Natural killer cell (primary cell): ENCODE data around the gene FOXF1. TPM values are rescaled to one million over a fixed set of nuclear protein-coding genes. Genes with fewer than 3 reads are reported as not detected.

Source experiments
- ATAC-seq, 3 donors: fragments of 150-1000 bp in 2 of 3; fragments of 200-7000 bp in 1 of 3; cut with Tn5 transposase; 1 replicate in 1 of 3; 2 replicates in 2 of 3; pipeline ENCODE4 v1.10.0; 2021; ENCODE audit warnings: mild to moderate bottlenecking in 2 of 3, moderate library complexity in 2 of 3
- DNase-seq, 2 donors: peaks; one replicate each; pipeline versions ENCODE4 v3.0.0 to v3.0.0-alpha.2; 2013 to 2021; ENCODE audit warnings: mixed read lengths in 1 of 2
- H3K27ac ChIP-seq: one replicate; pipeline ENCODE4 v1.5.1; 2013; ENCODE audit warnings: mild to moderate bottlenecking, low read length
- H3K27me3 ChIP-seq: one replicate; pipeline ENCODE4 v1.6.1; 2013; ENCODE audit warnings: low read length; ENCODE audit not compliant: control insufficient read depth, insufficient read depth
- H3K36me3 ChIP-seq: one replicate; pipeline ENCODE4 v1.6.1; 2013; ENCODE audit warnings: low read length; ENCODE audit not compliant: control insufficient read depth, insufficient read depth
- H3K4me1 ChIP-seq: one replicate; pipeline ENCODE4 v1.6.1; 2013; ENCODE audit warnings: low read length; ENCODE audit not compliant: control insufficient read depth, insufficient read depth
- H3K4me3 ChIP-seq: one replicate; pipeline ENCODE4 v1.5.1; 2013; ENCODE audit warnings: low read length
- H3K9me3 ChIP-seq: one replicate; pipeline ENCODE4 v1.6.1; 2013; ENCODE audit warnings: low read length; ENCODE audit not compliant: control insufficient read depth, insufficient read depth
- H3K27ac Mint-ChIP-seq, 2 donors: one replicate each; pipeline ENCODE4 v1.8.0; 2022; ENCODE audit warnings: mild to moderate bottlenecking in 2 of 2, mixed read lengths in 2 of 2, moderate library complexity in 1 of 2
- H3K27me3 Mint-ChIP-seq, 2 donors: one replicate each; pipeline ENCODE4 v1.8.0; 2022; ENCODE audit warnings: low read depth in 2 of 2, mixed read lengths in 2 of 2
- H3K36me3 Mint-ChIP-seq: one replicate; pipeline ENCODE4 v1.8.0; 2022; ENCODE audit warnings: mixed read lengths
- H3K4me1 Mint-ChIP-seq, 2 donors: one replicate each; pipeline ENCODE4 v1.8.0; 2022; ENCODE audit warnings: mixed read lengths in 2 of 2
- H3K4me3 Mint-ChIP-seq: one replicate; pipeline ENCODE4 v1.8.0; 2022; ENCODE audit warnings: mild to moderate bottlenecking, moderate library complexity, mixed read lengths
- H3K9me3 Mint-ChIP-seq, 2 donors: one replicate each; pipeline ENCODE4 v1.8.0; 2022; ENCODE audit warnings: mixed read lengths in 2 of 2
- CTCF ChIP-seq: fragments of 200-600 bp; IDR thresholded peaks from one replicate; pipeline ENCODE4 v1.8.0; 2022; ENCODE audit warnings: antibody characterized with exemption
- WGBS: methylation state at CpG from one replicate; pipeline ENCODE4 v1.1.7; 2013; ENCODE audit warnings: missing lambda C conversion rate; ENCODE audit not compliant: insufficient coverage; 5-methylcytosine and 5-hydroxymethylcytosine counted together
- intact Hi-C: fragments of 100-400 bp; cut with micrococcal nuclease; formaldehyde crosslinking; loops from one replicate; pipeline ENCODE4 v1.14.2; 2022
- total RNA-seq, 4 donors: library from RNA; stranded (reverse); fragments of 120-200 nt in 1 of 4; gene quantifications; one replicate each; pipeline versions ENCODE4 v1.2.3 to v1.2.4, GENCODE V29; 2013 to 2022

FOXF1 gene
- total RNA-seq, 3 donors from 2014 or later (not counting 1 experiment from before 2014, with no cell fraction given): not detected

- Histone ChIP-seq H3K4me3 (no peak overlapping the region), H3K4me1 (no peaks in the 10 kb centered on the region), H3K9me3 (no peaks in the 10 kb centered on the region), H3K27ac (no peak overlapping the region), H3K27me3 (peaks cover 47% of the 10 kb centered on the region), H3K36me3 (no peaks in the 10 kb centered on the region)
- no peak for DNase-seq
- no peak for TF ChIP-seq CTCF
- H3K27ac Mint-ChIP-seq: no peak overlapping the region
- ATAC-seq: no peak
- H3K4me1 Mint-ChIP-seq: peaks cover 0 to 5% of the 10 kb centered on the region in 2 donors
- peaks cover 62 to 70% of the 10 kb centered on the region in 2 donors for H3K27me3 Mint-ChIP-seq
- 7% methylated on average over 45 of the region's 45 CpGs for WGBS
- no peaks in the 10 kb centered on the region for H3K36me3 Mint-ChIP-seq
- no peak overlapping the region for H3K4me3 Mint-ChIP-seq
- intact Hi-C loops: no loop called here
- no peaks in the 10 kb centered on the region for H3K9me3 Mint-ChIP-seq
Measured at GRCh38 chr16:86496929-86497461, 13.3 kb upstream of the FOXF1 start.

GRCh38 chr16:86497551-86498021 lies 12.7 kb upstream of the FOXF1 start:
- intact Hi-C loops: no loop called here
- H3K27ac Mint-ChIP-seq: no peak overlapping the region
- DNase-seq (no peak), ATAC-seq (no peak)
- Histone ChIP-seq H3K9me3 (no peaks in the 10 kb centered on the region), H3K36me3 (no peaks in the 10 kb centered on the region), H3K4me1 (no peaks in the 10 kb centered on the region), H3K4me3 (no peak overlapping the region), H3K27me3 (peaks cover 49% of the 10 kb centered on the region), H3K27ac (no peak overlapping the region)
- H3K4me1 Mint-ChIP-seq: peaks cover 0 to 5% of the 10 kb centered on the region in 2 donors
- H3K4me3 Mint-ChIP-seq: no peak overlapping the region
- H3K9me3 Mint-ChIP-seq: no peaks in the 10 kb centered on the region
- H3K36me3 Mint-ChIP-seq: no peaks in the 10 kb centered on the region
- peaks cover 62 to 70% of the 10 kb centered on the region in 2 donors for H3K27me3 Mint-ChIP-seq
- WGBS: 8% methylated on average over 44 of the region's 44 CpGs
- TF ChIP-seq CTCF: no peak

GRCh38 chr16:86498155-86498670 lies 12.1 kb upstream of the FOXF1 start:
- Histone ChIP-seq H3K36me3 (no peaks in the 10 kb centered on the region), H3K4me1 (no peaks in the 10 kb centered on the region), H3K9me3 (no peaks in the 10 kb centered on the region), H3K4me3 (no peak overlapping the region), H3K27ac (no peak overlapping the region), H3K27me3 (peaks cover 53% of the 10 kb centered on the region)
- no peaks in the 10 kb centered on the region for H3K36me3 Mint-ChIP-seq
- no peak overlapping the region for H3K4me3 Mint-ChIP-seq
- intact Hi-C loops: no loop called here
- peaks cover 0 to 5% of the 10 kb centered on the region in 2 donors for H3K4me1 Mint-ChIP-seq
- ATAC-seq: no peak
- no peak for DNase-seq
- WGBS: 4% methylated on average over 29 of the region's 29 CpGs
- no peak for TF ChIP-seq CTCF
- H3K9me3 Mint-ChIP-seq: no peaks in the 10 kb centered on the region
- no peak overlapping the region for H3K27ac Mint-ChIP-seq
- peaks cover 64 to 70% of the 10 kb centered on the region in 2 donors for H3K27me3 Mint-ChIP-seq
